Activated CD8-positive, alpha-beta memory T cell treated with anti-CD3 and anti-CD28 coated beads, Interleukin-2, amount 50 U/mL, for 1 hour (primary cell): Measurements from ENCODE around the gene SF3B3.
A peak's percentile ranks its signal among the peaks of the same experiment; 100 is the strongest.

Experiments used
- DNase-seq: peaks from one replicate; pipeline ENCODE4 v3.0.0-alpha.2; 2020; ENCODE audit errors: extremely low read depth

Gene SF3B3

GRCh38 chr16:70523743-70524398 is at the start of gene SF3B3:
TSS of gene SF3B3 (plus strand) at chr16:70523816. CDS start at chr16:70526657, 2,841 bp downstream.
- DNase-seq, result peak; percentile 46

GRCh38 chr16:70474320-70475053 is 49.1 kb upstream of the SF3B3 start:
- no peak for DNase-seq

DNA sequence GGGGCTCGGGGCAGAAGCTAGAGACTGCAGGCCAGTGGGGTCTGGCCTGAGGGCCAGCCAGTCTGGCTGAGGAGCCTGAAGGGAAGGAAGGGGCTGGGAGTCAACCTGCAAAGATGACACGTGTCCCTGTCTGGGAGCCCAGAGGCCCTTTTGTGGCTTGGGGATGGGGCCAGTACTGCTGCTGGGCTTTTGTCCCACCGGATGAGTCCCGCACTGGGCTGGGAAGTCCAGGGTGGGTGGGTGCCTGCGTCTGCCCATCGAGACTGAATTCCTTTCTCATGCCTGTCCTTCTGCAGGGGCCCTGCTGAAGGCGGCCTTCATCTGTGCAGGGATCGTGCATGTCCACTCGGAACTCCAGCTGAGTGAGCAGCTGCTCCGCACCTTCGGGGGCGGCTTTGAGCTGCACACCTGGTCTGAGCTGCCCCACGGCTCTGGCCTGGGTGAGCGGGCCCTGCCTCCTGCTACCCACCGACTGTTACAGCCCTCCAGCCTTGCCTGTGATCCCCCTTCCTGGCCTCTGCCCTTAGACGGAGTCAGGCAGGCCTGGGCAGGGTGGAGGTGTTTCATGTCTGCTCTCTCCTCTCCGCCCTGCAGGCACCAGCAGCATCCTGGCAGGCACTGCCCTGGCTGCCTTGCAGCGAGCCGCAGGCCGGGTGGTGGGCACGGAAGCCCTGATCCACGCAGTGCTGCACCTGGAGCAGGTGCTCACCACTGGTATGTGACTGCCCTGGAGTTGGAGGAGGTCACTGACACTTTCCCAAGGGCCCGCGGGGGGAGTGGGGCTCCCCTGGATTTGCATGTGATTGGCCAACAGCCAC is 48.4 kb upstream of the SF3B3 start:
- DNase-seq, result no peak

DNA sequence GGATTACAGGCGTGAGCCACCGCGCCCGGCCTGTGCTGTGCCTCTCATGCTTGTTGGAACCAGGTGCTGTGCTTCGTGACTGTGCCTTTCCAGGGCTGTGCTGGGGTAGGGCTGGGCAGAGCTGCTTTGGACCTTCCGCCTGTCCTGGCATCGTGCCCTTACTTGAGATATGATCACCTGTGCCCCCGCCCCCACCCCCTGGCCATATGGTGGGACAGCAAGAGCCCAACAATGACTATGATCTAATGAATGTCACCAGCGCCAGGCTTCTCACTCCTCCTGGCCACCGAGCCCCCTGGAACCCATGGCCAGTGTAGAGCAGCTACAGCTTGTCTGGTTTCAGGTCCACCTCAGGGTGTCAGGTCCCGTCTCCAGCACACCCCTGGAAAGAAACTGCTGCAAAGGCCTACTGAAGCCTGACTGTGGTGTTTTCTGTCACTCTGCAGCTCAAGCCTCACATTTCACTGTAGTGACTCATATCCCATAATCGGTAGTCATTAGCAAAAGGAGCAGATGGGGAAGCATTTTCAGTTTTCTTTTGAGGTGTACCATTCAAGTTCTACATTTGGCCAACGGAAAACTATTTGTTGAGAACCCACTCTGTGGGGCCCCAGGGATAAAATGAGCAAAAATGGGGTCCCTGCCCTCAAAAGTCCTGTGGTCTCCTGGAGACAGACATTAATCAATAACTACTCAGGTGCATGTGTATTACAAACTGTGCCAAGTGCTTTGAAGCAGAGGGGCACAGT is 47.2 kb upstream of the SF3B3 start:
- no peak for DNase-seq

GRCh38 chr16:70478169-70478568 is 45.4 kb upstream of the SF3B3 start:
- no peak for DNase-seq

DNA sequence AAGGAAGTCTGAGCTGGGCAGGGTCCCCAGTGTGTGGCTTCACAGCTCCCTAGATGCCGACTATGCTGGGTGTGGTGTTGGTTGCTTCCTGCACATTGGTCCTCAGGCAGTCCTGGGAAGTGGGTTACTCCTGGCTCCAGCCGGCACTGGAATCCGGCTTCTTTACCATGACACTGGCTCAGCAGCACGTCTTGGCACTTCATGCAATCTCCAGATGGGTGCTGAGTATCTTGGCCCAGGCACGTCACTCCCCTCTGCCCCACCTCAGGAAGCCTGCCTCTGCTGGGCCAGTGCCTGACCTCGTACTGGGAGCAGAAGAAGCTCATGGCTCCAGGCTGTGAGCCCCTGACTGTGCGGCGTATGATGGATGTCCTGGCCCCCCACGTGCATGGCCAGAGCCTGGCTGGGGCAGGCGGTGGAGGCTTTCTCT is 44.7 kb upstream of the SF3B3 start:
- DNase-seq, result no peak

- DNase-seq, result no peak
Observed at GRCh38 chr16:70480127-70481105, 43.2 kb upstream of the SF3B3 start.

DNA sequence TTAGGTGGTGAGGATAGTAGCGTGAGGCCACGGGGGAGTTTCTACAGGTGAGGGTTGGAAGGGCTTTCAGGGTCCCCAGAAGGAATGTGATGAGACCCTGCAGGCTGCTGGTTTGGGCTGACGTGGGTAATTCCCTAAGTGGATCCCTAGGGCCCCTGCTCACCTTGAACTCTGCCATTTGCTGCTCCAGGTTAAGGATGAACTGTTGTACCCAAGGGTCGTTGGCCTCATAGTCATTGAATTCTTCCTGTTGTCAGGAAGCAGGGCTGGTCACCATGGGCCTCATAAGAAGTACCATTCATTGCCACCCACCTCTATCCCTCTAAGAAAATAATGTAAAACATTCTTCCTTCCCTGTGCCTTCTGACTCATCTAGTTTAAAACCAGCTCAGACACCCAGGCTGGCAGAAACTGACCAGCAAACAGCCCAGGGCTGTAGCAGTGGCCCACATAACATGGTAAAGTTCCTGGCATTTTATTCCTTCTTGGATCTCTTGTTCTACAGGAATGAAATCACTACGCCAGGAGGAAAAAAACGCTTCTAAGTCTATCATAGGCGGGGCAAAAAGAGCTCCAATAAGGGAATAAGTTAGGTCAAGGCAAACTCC is 41.6 kb upstream of the SF3B3 start:
- no peak for DNase-seq

DNA sequence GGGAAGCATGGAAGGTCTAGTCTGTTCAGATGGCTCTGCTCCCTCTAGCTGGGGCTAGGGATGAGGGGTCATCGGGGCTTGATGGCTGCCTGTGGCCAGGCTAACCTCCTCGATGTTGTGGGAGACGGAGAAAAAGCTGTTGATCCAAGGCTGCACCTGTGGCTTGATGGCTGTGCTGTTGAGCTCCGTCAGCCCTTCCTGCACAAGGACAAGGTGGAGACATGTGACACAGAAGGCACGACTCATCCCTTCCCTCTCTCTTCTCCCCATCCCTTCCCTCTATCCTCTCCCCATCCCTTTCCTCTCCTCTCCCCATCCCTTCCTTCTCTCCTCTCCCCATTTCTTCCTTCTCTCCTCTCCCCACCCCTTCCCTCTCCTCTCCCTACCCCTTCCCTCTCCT is 41.0 kb upstream of the SF3B3 start:
- DNase-seq, result no peak

GRCh38 chr16:70483426-70483825 is 40.2 kb upstream of the SF3B3 start:
- no peak for DNase-seq

DNA sequence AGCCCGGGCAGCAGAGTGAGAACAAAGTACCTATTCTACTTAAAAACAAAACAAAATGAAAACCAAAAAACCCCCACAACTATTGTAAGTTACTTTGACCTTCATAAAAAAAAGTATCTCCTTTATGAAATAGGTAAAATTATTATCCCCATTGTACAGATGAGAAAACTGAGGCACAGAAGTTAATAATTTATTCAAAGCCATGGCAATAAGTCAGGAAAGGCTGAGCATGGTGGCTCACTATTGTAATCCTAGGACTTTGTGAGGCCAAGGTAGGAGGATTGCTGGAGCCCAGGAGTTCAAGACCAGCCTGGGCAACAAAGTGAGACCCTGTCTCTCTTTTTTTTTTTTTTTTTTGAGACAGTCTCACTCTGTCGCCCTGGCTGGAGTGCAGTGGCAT is 38.7 kb upstream of the SF3B3 start:
- DNase-seq, result no peak

DNA sequence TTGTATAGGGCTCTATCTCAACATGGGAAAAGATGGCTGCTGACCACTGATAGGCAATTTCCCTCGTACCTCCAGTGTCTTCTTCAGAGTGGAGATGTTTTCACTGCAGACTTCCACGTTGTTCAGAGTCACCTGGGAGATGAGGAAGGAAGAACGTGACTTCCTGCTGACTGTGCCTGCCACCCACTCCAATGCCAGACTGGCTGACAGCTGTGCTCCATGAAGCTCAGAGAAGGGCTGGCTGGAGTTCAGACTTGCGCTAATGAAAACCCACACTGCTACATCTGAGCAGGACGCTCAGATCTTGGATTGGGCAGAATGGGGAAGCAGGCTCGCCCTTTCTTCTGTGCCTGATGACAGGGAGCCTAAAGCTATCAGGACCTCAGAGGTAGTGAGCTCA is 33.4 kb upstream of the SF3B3 start:
- no peak for DNase-seq

DNA sequence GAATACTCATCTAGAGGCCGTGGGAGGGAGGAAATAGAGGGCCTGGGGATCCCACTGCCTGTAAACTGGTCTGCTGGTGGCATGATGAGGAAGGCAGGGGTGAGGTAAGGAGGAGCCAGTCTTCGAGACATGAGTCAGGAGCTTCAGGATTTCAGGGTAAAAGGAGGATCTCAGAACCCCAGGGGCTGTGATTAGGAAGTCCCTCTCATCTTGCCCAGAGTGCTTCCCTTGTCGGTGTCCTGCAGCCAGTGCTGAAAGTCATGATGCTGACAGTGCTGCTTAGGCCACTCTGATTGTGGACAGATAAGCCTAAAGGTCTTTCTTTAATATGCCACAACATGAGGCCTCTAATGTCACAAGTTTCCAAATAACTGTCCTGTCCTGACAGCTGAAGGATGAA is 29.8 kb upstream of the SF3B3 start:
- no peak for DNase-seq

- DNase-seq, result no peak
Observed at GRCh38 chr16:70494202-70494770, 29.3 kb upstream of the SF3B3 start.

DNA sequence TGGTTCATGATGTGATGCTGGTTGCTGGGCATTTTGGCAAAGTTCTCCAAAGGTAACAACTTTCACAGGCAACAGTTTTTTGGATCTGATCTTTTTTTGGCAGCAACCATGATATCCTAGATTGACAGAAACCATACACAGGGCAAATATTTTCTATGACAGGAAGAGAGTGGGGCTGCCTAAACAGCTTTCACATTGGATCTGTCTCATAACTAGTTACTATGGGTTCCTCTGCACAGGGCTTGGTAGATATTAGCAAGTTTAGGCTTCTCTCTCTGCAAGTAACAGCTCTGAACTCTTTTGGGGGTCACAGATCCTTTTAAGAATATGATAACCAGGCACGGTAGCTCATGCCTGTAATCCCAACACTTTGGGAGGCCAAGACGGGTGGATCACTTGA is 28.8 kb upstream of the SF3B3 start:
- no peak for DNase-seq

GRCh38 chr16:70495425-70496182 is 28.0 kb upstream of the SF3B3 start:
- DNase-seq, result no peak

DNA sequence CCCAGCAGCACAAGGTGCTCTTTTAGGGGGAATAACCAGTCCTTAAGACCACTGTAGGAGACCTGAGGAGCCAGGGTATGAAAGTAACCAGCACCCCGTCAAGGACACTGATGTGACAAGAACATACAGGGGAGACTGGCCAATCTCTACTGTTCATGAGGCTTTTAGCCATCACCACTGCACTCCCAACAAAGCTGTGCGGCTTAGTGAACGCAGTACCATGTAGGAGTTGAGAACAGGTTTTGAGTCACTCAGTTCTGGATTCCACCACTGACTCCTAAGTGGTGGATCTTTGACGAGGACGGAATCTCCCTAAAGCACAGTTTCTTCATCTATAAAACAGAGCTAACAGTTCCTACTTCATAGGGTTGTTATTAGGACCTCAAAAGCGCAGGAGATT is 27.1 kb upstream of the SF3B3 start:
- no peak for DNase-seq

GRCh38 chr16:70508752-70509151 is 14.9 kb upstream of the SF3B3 start:
- DNase-seq, result no peak

DNA sequence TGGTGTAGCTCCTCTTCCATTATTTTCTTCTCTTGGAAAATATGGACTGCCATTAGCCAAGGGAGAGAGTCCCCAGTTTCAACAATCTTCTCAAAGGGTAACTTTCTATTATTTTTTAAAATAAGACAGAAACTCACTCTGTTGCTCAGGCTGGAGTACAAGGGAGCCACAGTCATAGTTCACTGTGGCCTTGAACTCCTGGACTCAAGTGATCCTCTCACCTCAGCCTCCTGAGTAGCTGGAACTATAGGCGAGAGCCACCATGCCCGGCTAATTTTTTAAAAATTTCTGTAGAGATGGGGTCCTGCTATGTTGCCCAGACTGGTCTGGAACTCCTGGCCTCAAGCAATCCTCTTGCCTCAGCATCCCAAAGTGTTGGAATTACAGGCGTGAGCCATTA is 13.4 kb upstream of the SF3B3 start:
- no peak for DNase-seq
